Trophoblast cell (in vitro differentiated cells and primary cell): Measurements from ENCODE around the gene EXT2.

Experiments used
- DNase-seq, 2 donors: peaks; one replicate each; pipeline ENCODE4 v3.0.0-alpha.2; 2016
- H2AFZ ChIP-seq: 2 replicates; pipeline ENCODE4 v1.6.1; 2013; ENCODE audit warnings: low read length, moderate library complexity, mild to moderate bottlenecking; ENCODE audit not compliant: insufficient read depth, poor library complexity
- H2AK5ac ChIP-seq: 2 replicates; pipeline ENCODE4 v1.6.1; 2013; ENCODE audit warnings: mild to moderate bottlenecking, low read length
- H2BK120ac ChIP-seq: 2 replicates; pipeline ENCODE4 v1.6.1; 2013; ENCODE audit warnings: low read length, mild to moderate bottlenecking, moderate library complexity; ENCODE audit not compliant: insufficient read depth, poor library complexity
- H2BK12ac ChIP-seq: 2 replicates; pipeline ENCODE4 v1.6.1; 2013; ENCODE audit warnings: mild to moderate bottlenecking, low read length, moderate library complexity
- H2BK5ac ChIP-seq: 2 replicates; pipeline ENCODE4 v1.6.1; 2013; ENCODE audit warnings: low read length, low read depth, moderate library complexity, mild to moderate bottlenecking; ENCODE audit not compliant: poor library complexity
- H3K14ac ChIP-seq: 2 replicates; pipeline ENCODE4 v1.6.1; 2013; ENCODE audit warnings: mild to moderate bottlenecking, low read length
- H3K18ac ChIP-seq: 2 replicates; pipeline ENCODE4 v1.6.1; 2013; ENCODE audit warnings: mild to moderate bottlenecking, low read length
- H3K23ac ChIP-seq: 2 replicates; pipeline ENCODE4 v1.6.1; 2013; ENCODE audit warnings: low read length
- H3K27ac ChIP-seq: 2 replicates; pipeline ENCODE4 v1.5.1; 2013; ENCODE audit warnings: low read depth, mild to moderate bottlenecking, inconsistent platforms, low read length, moderate library complexity
- H3K27me3 ChIP-seq: 2 replicates; pipeline ENCODE4 v1.6.1; 2013; ENCODE audit warnings: inconsistent platforms, mild to moderate bottlenecking, low read length, moderate library complexity; ENCODE audit not compliant: insufficient read depth
- H3K36me3 ChIP-seq, 2 experiments: 1 replicate in 1 of 2; 2 replicates in 1 of 2; pipeline ENCODE4 v1.6.1; 2013; ENCODE audit warnings: low read length in 2 of 2, mild to moderate bottlenecking in 2 of 2, moderate library complexity in 1 of 2; ENCODE audit not compliant: insufficient read depth in 2 of 2, control insufficient read depth in 1 of 2
- H3K4ac ChIP-seq: 2 replicates; pipeline ENCODE4 v1.6.1; 2013; ENCODE audit warnings: low read depth, mild to moderate bottlenecking, low read length, moderate library complexity
- H3K4me1 ChIP-seq, 2 experiments: 1 replicate in 1 of 2; 2 replicates in 1 of 2; pipeline ENCODE4 v1.6.1; 2013; ENCODE audit warnings: low read length in 2 of 2, mild to moderate bottlenecking in 2 of 2, moderate library complexity in 1 of 2; ENCODE audit not compliant: insufficient read depth in 2 of 2, control insufficient read depth in 1 of 2
- H3K4me2 ChIP-seq: 2 replicates; pipeline ENCODE4 v1.6.1; 2013; ENCODE audit warnings: inconsistent platforms, mild to moderate bottlenecking, low read length, moderate library complexity
- H3K4me3 ChIP-seq: 2 replicates; pipeline ENCODE4 v1.5.1; 2013; ENCODE audit warnings: mild to moderate bottlenecking, low read depth, low read length, inconsistent platforms
- H3K79me1 ChIP-seq: one replicate; pipeline ENCODE4 v1.6.1; 2013; ENCODE audit warnings: low read length
- H3K79me2 ChIP-seq: 2 replicates; pipeline ENCODE4 v1.6.1; 2013; ENCODE audit warnings: low read length, mild to moderate bottlenecking; ENCODE audit not compliant: control insufficient read depth, insufficient read depth, poor library complexity
- H3K9ac ChIP-seq: 2 replicates; pipeline ENCODE4 v1.6.1; 2013; ENCODE audit warnings: mild to moderate bottlenecking, low read length
- H3K9me3 ChIP-seq: 2 replicates; pipeline ENCODE4 v1.6.1; 2013; ENCODE audit warnings: low read depth, mild to moderate bottlenecking, control low read depth, inconsistent platforms, low read length; ENCODE audit not compliant: insufficient read depth
- H4K12ac ChIP-seq: 2 replicates; pipeline ENCODE4 v1.6.1; 2013; ENCODE audit warnings: low read depth, mild to moderate bottlenecking, low read length, moderate library complexity
- H4K8ac ChIP-seq: 2 replicates; pipeline ENCODE4 v1.6.1; 2013; ENCODE audit warnings: low read depth, mild to moderate bottlenecking, low read length, moderate library complexity
- H4K91ac ChIP-seq: one replicate; pipeline ENCODE4 v1.6.1; 2013; ENCODE audit warnings: low read depth, mild to moderate bottlenecking, low read length, moderate library complexity
- WGBS: extraction: QIAGEN DNeasy Blood & Tissue Kit; methylation state at CpG from one replicate; pipeline ENCODE4 v1.1.7; 2013; ENCODE audit warnings: missing lambda C conversion rate; ENCODE audit not compliant: insufficient read length, insufficient coverage; ENCODE audit errors: extremely low coverage; 5-methylcytosine and 5-hydroxymethylcytosine counted together

EXT2 gene

GRCh38 chr11:44068180-44068579 lies 27.3 kb upstream of the EXT2 start:
- Histone ChIP-seq H3K4me3 (no peak overlapping the region), H3K9ac (no peak overlapping the region), H2BK5ac (no peak overlapping the region), H4K91ac (no peak overlapping the region), H3K79me2 (peaks cover 3% of the 10 kb centered on the region), H3K18ac (no peak overlapping the region), H4K8ac (no peak overlapping the region), H2AFZ (no peak overlapping the region), H3K79me1 (peaks cover 8% of the 10 kb centered on the region), H3K36me3 (no peaks in the 10 kb centered on the region), H4K12ac (no peak overlapping the region), H3K27ac (no peak overlapping the region), H3K4ac (no peak overlapping the region), H3K14ac (no peak overlapping the region), H2BK120ac (no peak overlapping the region), H3K23ac (no peak overlapping the region), H3K27me3 (no peaks in the 10 kb centered on the region), H2BK12ac (no peak overlapping the region), H2AK5ac (no peak overlapping the region), H3K4me1 (peaks cover 0 to 3% of the 10 kb centered on the region in 2 experiments), H3K9me3 (peaks cover under 1% of the 10 kb centered on the region), H3K4me2 (no peak overlapping the region)
- no CpG with 5 or more reads among the region's 2 CpGs for WGBS
- no peak for DNase-seq

- Histone ChIP-seq H2BK120ac (no peak overlapping the region), H3K36me3 (peaks cover 0 to 2% of the 10 kb centered on the region in 2 experiments), H3K79me2 (no peaks in the 10 kb centered on the region), H3K4ac (no peak overlapping the region), H2AFZ (no peak overlapping the region), H3K79me1 (peaks cover 3% of the 10 kb centered on the region), H4K8ac (no peak overlapping the region), H3K9ac (no peak overlapping the region), H3K27me3 (no peaks in the 10 kb centered on the region), H2BK12ac (no peak overlapping the region), H3K4me2 (no peak overlapping the region), H2AK5ac (no peak overlapping the region), H3K27ac (no peak overlapping the region), H3K23ac (no peak overlapping the region), H3K18ac (no peak overlapping the region), H3K4me1 (peaks cover 0 to 3% of the 10 kb centered on the region in 2 experiments), H2BK5ac (no peak overlapping the region), H3K9me3 (peaks cover 2% of the 10 kb centered on the region), H3K4me3 (no peak overlapping the region), H4K12ac (no peak overlapping the region), H3K14ac (no peak overlapping the region), H4K91ac (no peak overlapping the region)
- WGBS: no CpG with 5 or more reads among the region's 3 CpGs
- no peak for DNase-seq
These were observed 24.3 kb upstream of the EXT2 start for GRCh38 chr11:44071157-44071556.

GRCh38 chr11:44072757-44073658 lies 22.5 kb upstream of the EXT2 start:
- H3K23ac ChIP-seq: no peak overlapping the region
- no peak overlapping the region for H4K91ac ChIP-seq
- no peak overlapping the region for H2BK12ac ChIP-seq
- peaks cover 0 to 2% of the 10 kb centered on the region in 2 experiments for H3K36me3 ChIP-seq
- H3K9ac ChIP-seq: no peak overlapping the region
- WGBS: no CpG with 5 or more reads among the region's 8 CpGs
- H2AFZ ChIP-seq: no peak overlapping the region
- H3K4me1 ChIP-seq: no peaks in the 10 kb centered on the region
- H3K4me3 ChIP-seq: no peak overlapping the region
- no peak overlapping the region for H2BK120ac ChIP-seq
- peaks cover 2% of the 10 kb centered on the region for H3K9me3 ChIP-seq
- H3K79me1 ChIP-seq: no peaks in the 10 kb centered on the region
- H3K4ac ChIP-seq: no peak overlapping the region
- H4K8ac ChIP-seq: no peak overlapping the region
- H3K27ac ChIP-seq: no peak overlapping the region
- no peaks in the 10 kb centered on the region for H3K79me2 ChIP-seq
- no peak overlapping the region for H4K12ac ChIP-seq
- no peaks in the 10 kb centered on the region for H3K27me3 ChIP-seq
- no peak overlapping the region for H3K18ac ChIP-seq
- no peak overlapping the region for H2AK5ac ChIP-seq
- peak; percentile 11 to 43 for DNase-seq
- no peak overlapping the region for H2BK5ac ChIP-seq
- no peak overlapping the region for H3K4me2 ChIP-seq
- no peak overlapping the region for H3K14ac ChIP-seq

DNA sequence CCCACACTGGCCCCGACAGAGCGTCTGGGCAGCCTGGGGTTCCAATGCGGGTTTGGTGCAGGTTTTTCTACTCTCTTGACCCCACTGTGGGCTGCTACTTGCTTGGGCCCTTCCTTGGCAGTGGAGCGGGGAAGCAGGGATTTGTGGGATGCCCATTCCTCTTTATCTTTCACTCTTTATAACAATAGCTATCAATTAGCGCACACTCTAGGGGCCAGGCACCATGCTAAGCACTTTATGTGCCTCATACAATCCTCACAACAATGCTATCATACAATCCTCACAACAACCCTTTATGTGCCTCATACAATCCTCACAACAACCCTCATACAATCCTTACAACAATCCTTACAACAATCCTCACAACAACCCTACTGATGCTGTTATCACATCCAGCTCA lies 16.7 kb upstream of the EXT2 start:
- Histone ChIP-seq H4K8ac (no peak overlapping the region), H3K18ac (no peak overlapping the region), H2AFZ (no peak overlapping the region), H4K12ac (no peak overlapping the region), H3K9ac (no peak overlapping the region), H3K4me3 (no peak overlapping the region), H2BK12ac (no peak overlapping the region), H3K4ac (no peak overlapping the region), H3K79me1 (no peaks in the 10 kb centered on the region), H2BK120ac (no peak overlapping the region), H3K27me3 (no peaks in the 10 kb centered on the region), H3K79me2 (no peaks in the 10 kb centered on the region), H2BK5ac (no peak overlapping the region), H3K23ac (no peak overlapping the region), H3K14ac (no peak overlapping the region), H3K36me3 (peaks cover 0 to under 1% of the 10 kb centered on the region in 2 experiments), H3K9me3 (no peaks in the 10 kb centered on the region), H3K4me2 (no peak overlapping the region), H3K4me1 (no peaks in the 10 kb centered on the region), H3K27ac (no peak overlapping the region), H4K91ac (no peak overlapping the region), H2AK5ac (no peak overlapping the region)
- no CpG with 5 or more reads among the region's 5 CpGs for WGBS
- DNase-seq: no peak
